HG02642 (cell line): ENCODE measurements around the gene TMEM54.
"Not testable (repeated sequence)": the region's sequence is repeated elsewhere in the genome, so short reads cannot be mapped to it uniquely, and the experiment has no call there.

ENCODE experiments used
- ATAC-seq: cut with Tn5 transposase; IDR thresholded peaks from one replicate; pipeline ENCODE4 v1.9.1; 2021; ENCODE audit warnings: mild to moderate bottlenecking; ENCODE audit not compliant: unreplicated experiment, poor library complexity

Gene TMEM54

DNA sequence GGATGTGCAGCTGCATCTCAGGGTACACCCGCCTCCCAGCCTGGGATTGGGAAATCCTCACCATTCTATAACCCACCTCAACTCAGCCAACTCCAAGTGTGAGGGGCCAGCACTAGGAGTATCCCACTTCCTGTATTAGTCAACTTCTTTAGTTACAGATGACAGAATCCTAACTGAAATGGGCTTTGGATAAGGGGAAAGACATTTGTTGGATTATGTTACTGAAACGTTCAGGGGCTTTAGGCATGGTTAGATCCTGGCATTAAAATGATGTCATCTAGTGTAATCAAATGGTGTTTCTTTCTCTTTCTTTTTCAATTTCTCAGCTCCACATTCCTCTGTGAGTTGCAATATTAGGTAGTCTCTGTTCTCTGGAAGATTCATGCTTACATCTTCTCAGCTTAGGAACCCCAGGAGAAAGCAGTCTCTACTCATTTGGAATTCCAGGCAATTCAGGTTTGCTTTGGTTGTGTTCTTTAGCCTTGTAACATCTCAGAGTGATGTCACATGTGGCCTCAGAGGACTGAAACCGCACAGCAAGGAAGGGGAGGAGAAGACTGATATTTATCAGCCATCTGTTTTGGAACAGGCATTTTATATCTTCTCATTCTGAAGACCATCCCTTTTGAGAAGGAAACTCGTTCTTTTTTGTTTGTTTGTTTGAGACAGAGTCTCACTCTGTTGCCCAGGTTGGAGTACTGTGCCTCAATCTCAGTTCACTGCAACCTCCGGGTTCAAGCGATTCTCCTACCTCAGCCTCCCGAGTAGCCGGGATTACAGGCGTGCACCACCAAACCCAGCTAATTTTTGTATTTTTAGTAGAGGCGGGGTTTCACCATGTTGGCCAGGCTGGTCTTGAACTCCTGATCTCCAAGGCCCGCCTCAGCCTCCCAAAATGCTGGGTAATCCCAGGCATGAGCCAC lies 18.9 kb upstream of the TMEM54 start:
- ATAC-seq, result no peak

DNA sequence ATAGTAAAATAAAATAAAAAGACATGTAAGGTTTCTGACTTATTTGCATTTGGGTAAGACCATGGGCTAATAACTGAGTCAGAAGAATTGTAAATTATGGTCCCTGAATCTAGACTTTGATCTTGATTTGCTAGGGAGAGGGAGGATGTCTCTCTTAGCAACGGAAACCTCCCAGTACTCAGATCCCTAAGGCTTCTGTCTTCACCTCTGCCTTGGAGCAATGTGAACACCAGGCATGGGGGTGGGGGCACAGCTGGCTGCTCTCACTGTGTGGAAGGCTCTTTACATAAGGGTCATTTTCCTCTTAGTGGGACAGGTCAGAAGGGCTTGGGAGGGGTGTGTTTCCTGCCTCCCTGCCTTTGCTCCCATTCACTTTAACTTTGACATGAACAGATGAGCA lies 17.0 kb upstream of the TMEM54 start:
- no peak for ATAC-seq

DNA sequence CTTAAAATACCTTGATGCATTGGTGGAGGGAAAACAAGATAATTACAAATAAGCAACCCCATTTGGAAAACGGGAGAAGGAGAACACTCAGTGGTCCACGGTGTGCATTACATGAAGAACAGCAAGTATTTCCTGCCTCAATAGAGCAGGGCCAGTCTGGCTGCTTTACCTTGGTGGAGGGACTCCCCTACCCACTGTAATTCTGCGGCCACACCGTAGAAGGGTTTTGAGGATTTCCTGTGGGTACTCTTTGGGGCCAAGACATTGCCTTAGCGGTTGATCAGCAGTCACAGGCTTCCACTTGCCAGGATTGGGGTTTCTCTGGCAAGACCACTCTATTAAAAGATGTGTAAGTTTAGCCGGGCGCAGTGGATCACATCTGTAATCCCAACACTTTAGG lies 16.3 kb upstream of the TMEM54 start:
- no peak for ATAC-seq

DNA sequence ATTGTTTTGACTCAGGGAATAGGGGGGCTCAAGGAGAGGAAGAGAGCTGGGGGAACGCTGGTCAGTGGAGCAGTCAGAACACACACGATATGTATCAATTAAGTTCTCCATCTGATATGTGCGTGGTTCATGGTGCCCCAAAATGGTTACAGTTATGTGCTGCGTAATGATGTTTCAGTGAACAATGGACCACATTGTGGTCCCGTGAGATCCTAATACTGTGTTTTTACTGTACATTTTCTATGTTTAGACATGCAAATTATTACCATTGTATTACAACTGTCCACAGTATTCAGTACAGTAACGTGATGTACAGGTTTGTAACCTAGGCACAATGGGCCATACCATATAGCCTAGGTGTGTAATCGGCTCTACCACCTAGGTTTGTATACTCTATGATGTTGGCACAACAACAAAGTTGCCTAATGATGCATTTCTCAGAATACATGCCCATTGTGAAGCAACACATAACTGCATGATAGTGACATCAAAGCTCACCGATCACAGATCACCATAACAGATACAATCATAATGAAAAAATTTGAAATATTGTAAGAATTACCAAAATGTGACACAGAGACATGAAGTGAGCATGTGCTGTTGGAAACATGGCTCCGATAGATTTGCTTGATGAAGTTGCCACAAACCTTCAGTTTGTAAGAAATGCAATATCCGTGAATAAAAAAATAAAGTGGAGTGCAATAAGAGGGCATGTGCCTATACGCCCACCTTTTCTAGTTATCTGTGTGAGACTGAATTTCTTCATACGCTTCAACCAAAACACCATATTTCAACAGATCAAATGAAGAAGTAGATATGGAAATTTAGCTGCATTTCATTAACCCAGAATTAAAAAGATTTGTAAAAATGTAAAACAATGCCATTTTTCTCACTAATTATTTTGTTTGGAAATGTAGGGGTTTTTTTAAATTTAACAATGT lies 14.8 kb upstream of the TMEM54 start:
- ATAC-seq, result no peak

DNA sequence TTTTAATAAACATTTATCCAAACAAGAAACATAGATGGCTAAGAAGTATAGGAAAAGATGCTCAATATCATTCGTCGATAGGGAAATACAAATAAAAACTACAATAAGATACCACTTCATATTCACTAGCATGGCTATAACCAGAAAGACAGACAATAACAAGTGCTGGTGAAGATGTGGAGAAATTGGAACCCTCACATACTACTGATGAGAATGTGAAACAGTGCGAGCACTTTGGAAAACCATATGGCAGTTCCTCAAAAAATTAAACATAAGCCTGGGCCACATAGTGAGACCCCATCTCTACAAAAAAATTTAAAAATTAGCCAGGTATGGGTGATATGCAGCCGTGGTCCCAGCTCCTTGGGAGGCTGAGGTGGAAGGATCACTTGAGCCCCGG lies 9.1 kb upstream of the TMEM54 start:
- no peak for ATAC-seq

DNA sequence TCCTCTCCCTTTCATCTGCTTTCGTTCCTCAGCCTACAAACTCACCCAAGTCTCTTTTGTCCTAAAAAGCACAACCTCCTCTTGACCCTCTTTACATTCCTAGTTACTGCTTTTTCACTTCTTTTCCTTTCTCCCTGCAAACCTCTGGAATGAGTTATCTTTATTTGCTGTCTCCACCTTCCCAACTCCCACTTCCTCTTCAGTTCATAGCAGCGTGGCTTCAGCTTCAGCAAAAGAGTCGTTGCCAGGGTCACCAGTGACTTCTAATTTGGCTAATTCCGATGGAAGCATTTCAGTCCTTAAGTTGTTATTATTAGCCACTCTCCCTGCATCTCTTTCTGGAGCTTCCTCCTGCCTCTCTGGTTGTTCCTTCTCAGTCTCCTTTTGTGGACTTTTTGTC lies 6.2 kb upstream of the TMEM54 start:
- no peak for ATAC-seq

DNA sequence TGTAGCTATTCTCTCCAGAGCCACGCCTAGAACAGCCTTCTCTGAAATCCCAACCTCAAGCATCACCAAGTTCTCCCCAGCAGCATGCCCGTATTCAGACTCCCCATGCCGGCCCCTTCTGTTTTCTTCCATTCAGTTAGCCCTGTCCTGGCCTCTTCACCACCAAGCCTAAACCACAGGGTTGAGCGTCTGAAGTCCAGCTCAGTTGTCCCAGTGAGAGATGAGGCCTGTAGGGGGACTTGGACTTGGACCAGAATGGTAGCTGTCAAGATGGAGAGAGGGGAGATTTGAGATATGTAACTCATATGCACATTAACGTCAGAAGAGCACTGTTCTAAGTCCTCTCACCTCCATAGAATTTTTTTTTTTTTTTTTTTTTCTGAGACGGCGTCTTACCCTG lies 5.5 kb upstream of the TMEM54 start:
- ATAC-seq, result no peak

DNA sequence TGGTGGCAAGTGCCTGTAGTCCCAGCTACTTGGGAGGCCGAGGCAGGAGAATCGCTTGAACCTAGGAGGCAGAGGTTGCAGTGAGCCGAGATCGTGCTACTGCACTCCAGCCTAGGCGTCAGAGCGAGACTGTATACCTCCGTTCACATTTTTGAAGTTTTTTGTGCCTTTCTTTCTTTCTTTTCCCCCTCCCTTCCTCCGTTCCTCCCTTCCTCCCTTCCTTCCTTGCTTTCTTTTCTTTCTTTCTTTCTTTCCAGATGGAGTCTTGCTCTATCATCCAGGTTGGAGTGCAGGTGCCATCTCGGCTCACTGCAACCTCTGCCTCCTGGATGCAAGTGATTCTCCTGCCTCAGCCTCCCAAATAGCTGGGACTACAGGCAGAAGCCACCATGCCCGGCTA lies 4.4 kb upstream of the TMEM54 start:
- not testable (repeated sequence) for ATAC-seq

DNA sequence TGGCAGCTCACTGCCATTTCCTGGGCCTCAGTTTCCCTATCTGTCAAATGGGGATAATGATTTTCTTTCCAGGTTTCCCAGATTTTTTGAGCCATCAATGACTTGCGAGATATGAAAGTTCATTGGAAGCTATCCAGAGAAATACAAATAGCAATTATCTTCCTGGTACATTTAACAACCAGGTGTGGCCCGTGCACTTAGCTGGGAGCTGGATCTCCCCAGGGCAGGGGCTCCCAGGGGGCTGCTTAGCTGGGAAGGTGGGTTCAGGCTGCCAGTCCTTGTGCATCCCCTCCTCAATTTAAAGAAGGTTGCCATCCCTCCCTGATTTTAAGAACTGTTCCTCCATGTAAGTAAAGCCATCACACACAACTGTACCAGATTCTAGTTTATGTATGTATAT lies 3.6 kb upstream of the TMEM54 start:
- ATAC-seq, result no peak

DNA sequence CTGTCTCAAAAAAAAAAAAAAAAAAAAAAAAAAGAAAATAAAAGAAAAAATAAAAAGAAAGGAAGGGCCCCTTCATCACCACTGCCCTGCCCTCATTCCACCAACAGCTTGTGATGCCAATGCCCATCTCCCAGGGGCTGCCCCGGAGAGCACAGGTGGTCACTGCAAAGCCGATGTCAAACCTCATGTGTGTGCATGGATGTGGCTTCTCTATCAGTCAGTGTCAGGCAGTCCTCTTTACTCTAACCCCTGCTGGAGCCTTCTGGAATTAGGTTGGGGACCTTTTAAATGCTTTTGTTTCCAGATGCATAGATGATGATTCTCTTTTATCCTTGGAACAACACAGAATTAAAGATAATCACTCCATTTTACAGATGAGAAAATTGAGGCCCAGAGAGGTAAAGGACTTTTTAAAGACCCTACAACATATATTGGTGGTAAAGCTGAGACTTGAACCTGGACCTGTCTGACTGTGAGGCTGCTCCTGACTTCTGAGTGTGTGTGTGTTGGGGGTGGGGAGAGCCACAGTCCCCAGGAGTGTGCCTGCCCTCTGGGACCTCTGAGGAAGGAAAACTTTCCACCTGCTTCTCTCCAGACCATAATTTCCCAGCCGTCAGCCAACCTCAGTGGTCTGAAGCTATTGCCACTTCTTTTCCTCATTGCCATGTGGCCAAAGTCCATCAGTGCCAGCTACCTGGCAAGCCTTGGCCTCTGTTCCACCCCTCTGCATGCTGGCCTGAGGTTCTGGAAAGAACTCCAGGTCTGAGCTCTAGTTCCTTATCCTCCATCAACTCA lies 3.0 kb upstream of the TMEM54 start:
- ATAC-seq, result no peak

DNA sequence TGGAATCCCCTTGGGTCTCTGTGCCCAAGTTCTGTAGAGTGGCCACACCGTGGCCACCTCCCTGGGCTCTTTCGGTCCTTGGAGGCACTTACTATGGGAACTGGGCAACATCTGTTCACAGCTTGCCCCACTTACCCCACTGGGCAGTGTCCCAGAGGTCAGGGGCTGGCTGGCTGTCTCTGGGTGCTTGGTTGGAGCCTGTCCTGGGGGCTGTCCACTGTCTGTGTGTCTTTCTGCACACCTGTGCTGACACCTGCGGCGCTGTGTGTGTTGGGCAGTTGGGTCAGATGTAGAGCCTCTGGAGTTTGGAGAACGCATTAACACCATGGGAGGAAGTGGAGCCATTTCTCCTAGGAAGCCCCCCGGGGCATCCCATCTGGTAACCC lies 1.3 kb upstream of the TMEM54 start:
- ATAC-seq, result no peak

DNA sequence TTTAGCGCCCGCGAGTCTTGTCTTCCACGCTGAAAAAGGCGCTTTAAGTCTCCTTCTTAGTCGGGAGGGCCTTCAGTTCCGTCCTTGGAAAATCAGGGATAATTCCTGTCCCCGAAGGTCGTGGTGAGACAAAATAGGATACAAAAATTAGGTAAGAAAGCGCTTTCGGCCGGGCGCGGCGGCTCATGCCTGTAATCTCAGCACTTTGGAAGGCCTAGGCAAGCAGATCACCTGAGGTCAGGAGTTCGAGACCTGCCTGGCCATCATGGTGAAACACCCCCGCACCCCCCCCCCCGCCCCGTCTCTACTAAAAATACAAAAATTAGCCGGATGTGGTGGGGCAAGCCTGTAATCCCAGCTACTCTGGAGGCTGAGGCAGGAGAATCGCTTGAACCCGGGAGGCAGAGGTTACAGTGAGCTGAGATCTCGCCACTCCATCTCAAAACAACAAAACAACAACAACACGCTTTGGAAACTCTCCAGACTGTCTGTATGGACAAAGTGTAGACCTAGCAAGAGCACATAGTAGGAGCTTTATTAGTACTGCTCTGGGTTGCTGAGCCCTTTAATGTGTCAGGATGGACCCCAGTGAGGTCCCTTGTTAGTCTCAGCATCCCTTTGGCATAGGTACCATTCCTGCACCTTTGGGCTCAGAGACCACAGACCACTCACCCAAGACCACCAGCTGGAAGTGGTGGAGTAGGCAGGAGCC lies 790 bp upstream of the TMEM54 start:
- no peak for ATAC-seq

DNA sequence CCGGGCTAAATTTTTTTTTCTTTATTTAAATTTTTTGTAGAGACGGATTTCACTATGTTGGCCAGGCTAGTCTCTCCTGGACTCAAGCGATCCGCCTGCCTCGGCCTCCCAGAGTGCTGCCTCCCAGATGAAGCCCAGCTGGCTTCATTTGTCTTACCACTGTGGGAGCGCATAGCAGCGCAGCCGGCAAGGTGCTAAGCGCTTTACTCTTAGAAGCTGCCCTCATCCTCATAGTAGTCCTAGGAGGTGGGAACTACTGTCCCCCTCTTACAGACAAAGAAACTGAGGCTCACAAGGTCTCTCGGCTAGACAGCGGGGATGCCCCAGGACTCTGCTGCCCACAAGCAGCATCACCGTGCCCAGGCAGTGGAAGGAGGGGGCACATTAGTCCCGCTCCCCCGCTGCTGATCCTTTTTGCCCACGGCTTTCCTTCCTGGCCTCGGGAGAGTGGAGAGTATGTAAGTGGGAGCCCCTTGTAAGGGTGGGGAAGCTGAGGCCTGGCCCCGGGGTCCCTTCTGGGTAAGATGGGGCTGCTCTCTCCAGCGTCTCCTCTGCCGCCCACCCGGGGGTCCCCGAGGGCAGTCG lies 726 bp downstream of the TMEM54 start:
- ATAC-seq, result no peak

DNA sequence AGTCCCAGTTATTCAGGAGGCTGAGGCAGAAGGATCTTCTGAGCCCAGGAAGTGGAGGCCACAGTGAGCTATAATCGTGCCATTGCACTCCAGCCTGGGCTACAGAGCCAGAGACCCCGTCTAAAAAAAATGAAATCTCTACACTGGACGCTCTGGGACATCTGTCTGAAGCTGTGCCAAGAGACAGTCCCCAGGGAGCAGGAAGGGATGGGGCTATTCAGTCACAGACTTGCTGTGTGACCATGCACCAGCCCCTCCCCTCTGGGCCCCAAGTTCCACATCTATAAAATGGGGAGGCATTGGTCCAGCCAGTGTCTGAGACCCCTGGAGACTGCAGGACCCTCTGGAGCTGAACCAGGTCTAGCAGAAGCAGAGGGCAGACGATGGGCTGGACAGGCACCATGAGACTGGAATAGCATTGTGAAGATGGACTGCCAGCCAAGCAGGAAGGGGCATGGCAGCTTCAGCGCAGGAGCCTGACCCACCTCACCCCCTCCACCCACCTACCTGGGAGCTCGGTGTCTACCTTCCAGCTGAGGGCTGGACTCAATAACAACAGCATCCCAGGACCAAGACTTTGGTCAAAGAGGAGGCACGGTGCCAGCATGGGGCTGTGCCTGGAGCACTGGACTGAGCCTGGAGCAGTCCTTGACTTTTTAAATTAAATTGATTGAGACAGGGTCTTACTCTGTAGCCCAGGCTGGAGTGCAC lies 1.4 kb downstream of the TMEM54 start:
- no peak for ATAC-seq

DNA sequence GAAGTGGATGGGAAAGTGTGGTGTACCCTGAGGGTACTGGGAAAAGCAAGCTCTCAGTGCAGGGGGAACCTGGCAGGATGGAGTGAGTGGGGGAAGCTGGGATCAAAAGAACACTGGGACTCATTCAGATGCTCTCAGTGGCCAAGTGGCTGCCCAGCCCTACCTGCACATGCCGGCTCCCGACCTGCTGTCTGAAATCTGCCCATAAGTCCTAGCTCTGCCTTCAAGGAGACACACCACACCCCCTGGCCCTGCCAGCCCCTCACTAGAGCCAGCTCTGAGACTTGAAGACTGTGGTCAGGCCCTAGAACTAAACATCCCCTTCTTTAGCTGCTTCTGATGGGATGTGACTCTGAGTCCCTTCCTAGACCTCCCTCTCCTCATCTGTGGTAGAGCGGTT lies 2.2 kb downstream of the TMEM54 start:
- ATAC-seq, result no peak

DNA sequence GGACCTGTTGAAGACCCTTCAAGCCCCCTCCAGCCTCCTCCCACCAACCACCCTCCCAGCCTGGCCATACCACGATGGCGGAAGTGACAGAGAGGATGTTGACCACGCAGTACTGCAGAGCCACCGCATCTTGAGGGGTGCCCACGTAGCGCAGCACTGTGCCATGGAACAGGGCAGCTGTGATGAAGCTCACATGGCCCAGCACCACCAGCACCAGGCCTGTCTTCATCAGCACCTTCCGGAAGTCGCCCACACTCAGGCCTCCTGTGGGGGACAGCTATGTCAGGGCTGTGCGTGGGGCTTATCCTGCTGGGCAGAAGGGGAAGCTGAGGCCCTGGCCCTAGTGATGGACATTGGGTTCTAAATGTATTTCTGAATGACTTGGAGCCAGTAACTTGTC lies 3.1 kb downstream of the TMEM54 start:
- no peak for ATAC-seq

DNA sequence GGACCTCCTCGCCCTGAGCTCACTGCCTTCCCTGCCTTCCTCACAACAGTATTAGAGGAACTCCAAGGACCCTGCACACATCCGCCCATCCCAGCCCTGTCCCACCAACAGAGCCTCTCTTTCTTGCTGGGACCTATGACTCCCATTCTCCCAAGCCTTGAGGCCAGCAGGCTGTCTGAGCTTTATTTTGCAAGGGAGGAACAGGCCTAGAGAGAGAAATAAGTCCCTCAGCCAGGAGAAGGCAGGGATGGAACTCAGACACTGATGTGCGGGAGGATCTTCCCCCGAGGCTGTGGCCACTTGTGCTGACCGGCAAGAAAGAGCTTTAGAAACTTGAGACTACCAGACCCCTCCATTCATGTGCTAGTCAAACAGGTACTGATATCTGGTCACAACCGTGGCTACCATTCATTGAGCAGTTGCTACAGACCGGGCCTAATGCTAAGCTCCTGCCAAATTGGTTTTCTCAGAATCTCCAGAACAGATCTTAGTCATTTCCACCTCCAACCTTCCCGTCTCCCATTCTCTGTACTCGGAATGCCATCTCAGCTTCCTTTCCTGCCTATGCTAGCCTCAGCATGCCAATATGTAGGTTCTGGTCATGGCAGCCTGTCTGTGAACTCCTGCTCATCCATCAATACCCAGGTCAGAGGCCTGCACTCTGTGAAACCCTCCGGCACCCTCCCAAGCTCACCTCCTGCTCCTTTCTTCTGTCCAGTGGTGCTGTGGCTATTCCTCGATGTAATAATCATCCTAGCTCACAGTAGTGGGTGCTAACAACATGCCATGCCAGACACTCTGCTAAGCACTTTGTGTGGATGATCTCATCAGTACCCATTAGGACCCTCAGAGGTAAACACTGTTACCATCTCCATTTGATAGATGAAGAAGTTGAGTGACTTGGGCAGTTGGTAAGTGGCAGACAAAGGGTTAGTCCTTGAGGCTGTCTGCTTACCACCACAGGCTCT lies 3.8 kb downstream of the TMEM54 start:
- no peak for ATAC-seq

DNA sequence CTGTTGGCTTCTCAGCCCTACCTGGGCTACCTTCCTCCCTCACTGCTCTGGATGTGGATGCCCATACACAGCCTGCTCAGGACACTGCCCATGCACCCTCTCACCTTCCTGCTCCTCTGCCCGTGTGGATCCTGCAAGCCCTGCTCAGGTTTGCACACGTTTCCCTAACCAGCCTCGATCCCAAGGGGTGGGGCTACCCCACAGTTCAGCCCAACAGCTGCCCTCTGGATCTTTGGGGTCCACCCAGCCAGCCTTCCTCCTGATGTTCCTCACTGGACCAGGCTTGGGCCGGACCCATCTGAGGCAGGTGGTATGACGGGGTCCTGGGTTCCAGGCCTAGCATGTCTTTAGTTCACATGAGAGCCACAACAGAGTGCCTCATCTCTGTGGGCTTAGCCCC lies 4.7 kb downstream of the TMEM54 start:
- ATAC-seq, result no peak
